ENCODE data around the gene ADGRA1.

ADGRA1 gene

GRCh38 chr10:133165556-133166503 is 78.1 kb downstream of the ADGRA1 start:
- H3K27me3 ChIP-seq, result peaks cover 32% of the 10 kb centered on the region
- DNase-seq, result no peak
- TF ChIP-seq CTCF (IDR thresholded peaks at IDR 0.05; ENCODE audit: low read depth, low read length), result no peak
- no peaks in the 10 kb centered on the region; the same call in 1 of the 2 replicates for H3K9me3 ChIP-seq
- H3K4me3 ChIP-seq (ENCODE audit: low read depth, low read length), result no peak overlapping the region
- no peaks in the 10 kb centered on the region for H3K36me3 ChIP-seq
- H3K4me1 ChIP-seq, result no peaks in the 10 kb centered on the region

- no peak for TF ChIP-seq CTCF (IDR thresholded peaks at IDR 0.05; ENCODE audit: low read depth, low read length)
- Histone ChIP-seq H3K9me3 (no peaks in the 10 kb centered on the region; the same call in 1 of the 2 replicates), H3K4me3 (ENCODE audit: low read depth, low read length) (no peak overlapping the region), H3K27me3 (peaks cover 25% of the 10 kb centered on the region), H3K36me3 (no peaks in the 10 kb centered on the region), H3K4me1 (no peaks in the 10 kb centered on the region)
- DNase-seq, result no peak
Measured at GRCh38 chr10:133166504-133166827, 78.7 kb downstream of the ADGRA1 start.

GRCh38 chr10:133166828-133167692 is 79.3 kb downstream of the ADGRA1 start:
- TF ChIP-seq CTCF (IDR thresholded peaks at IDR 0.05; ENCODE audit: low read depth, low read length), result no peak
- no peak for DNase-seq
- no peak overlapping the region for H3K4me3 ChIP-seq (ENCODE audit: low read depth, low read length)
- peaks cover 22% of the 10 kb centered on the region for H3K27me3 ChIP-seq
- no peaks in the 10 kb centered on the region for H3K36me3 ChIP-seq
- H3K9me3 ChIP-seq, result no peaks in the 10 kb centered on the region; the same call in 1 of the 2 replicates
- H3K4me1 ChIP-seq, result no peaks in the 10 kb centered on the region

- Histone ChIP-seq H3K4me1 (no peaks in the 10 kb centered on the region), H3K9me3 (no peaks in the 10 kb centered on the region; the same call in 1 of the 2 replicates), H3K4me3 (ENCODE audit: low read depth, low read length) (no peak overlapping the region), H3K36me3 (no peaks in the 10 kb centered on the region), H3K27me3 (peaks cover 13% of the 10 kb centered on the region)
- TF ChIP-seq CTCF (IDR thresholded peaks at IDR 0.05; ENCODE audit: low read depth, low read length), result no peak
- no peak for DNase-seq
Measured at GRCh38 chr10:133167693-133168616, 80.2 kb downstream of the ADGRA1 start.

- no peaks in the 10 kb centered on the region for H3K4me1 ChIP-seq
- H3K36me3 ChIP-seq, result no peaks in the 10 kb centered on the region
- TF ChIP-seq CTCF (IDR thresholded peaks at IDR 0.05; ENCODE audit: low read depth, low read length), result no peak
- H3K9me3 ChIP-seq, result no peaks in the 10 kb centered on the region; the same call in 1 of the 2 replicates
- DNase-seq, result no peak
- peaks cover 7% of the 10 kb centered on the region; the same call in 1 of the 2 replicates for H3K27me3 ChIP-seq
- H3K4me3 ChIP-seq (ENCODE audit: low read depth, low read length), result no peak overlapping the region
Measured at GRCh38 chr10:133168617-133169031, 80.9 kb downstream of the ADGRA1 start.

Data from BE2C (cell line).